ENCODE results near the gene MORC3. TPM values are rescaled to one million over a fixed set of nuclear protein-coding genes. Genes with fewer than 3 reads are reported as not detected.
"Not testable (repeated sequence)": the region's sequence is repeated elsewhere in the genome, so short reads cannot be mapped to it uniquely, and the experiment has no call there.

The MORC3 gene, protein sequence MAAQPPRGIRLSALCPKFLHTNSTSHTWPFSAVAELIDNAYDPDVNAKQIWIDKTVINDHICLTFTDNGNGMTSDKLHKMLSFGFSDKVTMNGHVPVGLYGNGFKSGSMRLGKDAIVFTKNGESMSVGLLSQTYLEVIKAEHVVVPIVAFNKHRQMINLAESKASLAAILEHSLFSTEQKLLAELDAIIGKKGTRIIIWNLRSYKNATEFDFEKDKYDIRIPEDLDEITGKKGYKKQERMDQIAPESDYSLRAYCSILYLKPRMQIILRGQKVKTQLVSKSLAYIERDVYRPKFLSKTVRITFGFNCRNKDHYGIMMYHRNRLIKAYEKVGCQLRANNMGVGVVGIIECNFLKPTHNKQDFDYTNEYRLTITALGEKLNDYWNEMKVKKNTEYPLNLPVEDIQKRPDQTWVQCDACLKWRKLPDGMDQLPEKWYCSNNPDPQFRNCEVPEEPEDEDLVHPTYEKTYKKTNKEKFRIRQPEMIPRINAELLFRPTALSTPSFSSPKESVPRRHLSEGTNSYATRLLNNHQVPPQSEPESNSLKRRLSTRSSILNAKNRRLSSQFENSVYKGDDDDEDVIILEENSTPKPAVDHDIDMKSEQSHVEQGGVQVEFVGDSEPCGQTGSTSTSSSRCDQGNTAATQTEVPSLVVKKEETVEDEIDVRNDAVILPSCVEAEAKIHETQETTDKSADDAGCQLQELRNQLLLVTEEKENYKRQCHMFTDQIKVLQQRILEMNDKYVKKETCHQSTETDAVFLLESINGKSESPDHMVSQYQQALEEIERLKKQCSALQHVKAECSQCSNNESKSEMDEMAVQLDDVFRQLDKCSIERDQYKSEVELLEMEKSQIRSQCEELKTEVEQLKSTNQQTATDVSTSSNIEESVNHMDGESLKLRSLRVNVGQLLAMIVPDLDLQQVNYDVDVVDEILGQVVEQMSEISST
- total RNA-seq (2014; rRNA removed; shearing (Covaris generic); ENCODE audit: low replicate concordance) = 21.7 and 23.6 TPM in 2 replicates

DNA sequence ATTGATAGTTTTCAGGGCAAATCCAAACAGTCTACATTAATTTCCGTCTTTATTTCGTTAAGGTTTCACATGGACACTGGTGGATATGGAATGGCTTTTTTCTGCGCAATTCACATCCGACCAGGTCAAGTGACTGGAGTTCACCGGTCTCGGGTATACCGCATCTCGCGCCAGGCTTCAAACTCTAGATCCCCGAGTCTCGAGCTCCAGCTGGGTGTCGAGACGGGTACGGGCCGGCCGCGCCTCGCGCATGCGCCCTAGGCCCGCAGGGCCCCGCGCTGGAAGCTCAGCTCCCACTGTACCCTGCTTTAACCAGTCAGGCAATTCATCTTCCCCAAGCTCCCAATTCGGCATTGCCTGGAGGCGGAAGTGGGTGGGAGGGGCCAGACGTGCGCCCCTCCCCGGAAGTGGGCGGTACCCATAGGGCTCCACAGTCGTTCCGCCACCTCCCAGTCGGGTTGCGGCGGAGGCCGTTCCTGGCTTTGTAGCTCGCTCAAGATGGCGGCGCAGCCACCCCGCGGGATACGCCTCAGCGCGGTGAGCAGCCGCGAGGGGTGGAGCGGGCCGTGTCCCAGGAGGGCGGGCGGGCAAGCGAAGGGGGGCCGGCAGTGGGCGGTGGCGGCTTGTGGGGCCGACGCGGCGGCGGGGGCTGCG lies at the start of gene MORC3:
Gene MORC3, plus strand, starts transcription at position 431 of the 654 bp plus-strand sequence. Its CDS starts 68 bp downstream, at position 499.
- DNase-seq = peak; percentile 95

DNA sequence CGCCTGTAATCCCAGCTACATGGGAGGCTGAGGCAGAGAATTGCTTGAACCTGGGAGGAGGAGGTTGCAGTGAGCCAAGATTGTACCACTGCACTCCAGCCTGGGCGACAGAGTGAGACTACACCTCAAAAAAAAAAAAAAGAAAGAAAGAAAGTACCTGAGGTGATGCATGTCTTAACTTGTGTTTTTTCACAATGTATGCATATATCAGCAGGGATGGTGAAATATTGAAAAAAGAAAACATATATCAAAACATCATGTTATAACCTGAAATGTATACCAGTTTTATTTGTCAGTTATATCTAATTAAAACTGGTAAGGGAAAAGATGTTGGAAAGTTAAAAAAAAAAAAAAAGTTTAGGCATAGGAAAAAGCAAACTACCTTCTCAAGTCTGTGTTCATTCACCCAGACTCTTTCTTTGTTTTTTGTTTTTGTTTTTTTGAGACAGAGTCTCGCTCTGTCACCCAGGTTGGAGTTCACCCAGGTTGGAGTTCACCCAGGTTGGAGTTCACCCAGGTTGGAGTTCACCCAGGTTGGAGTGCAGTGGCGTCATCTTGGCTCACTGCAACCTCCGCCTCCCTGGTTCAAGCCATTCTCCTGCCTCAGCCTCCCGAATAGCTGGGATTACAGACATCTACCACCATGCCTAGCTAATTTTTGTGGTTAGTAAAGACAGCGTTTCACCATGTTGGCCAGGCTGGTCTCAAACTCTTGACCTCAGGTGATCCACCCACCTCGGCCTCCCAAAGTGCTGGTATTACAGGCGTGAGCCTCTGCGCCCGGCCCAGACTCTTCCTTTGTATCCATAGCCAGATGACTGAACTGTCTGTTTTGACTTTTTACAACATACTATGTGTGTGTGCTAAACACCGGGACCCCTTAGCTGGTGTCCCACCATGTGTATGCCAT lies 49.0 kb upstream of the MORC3 start:
- not testable (repeated sequence) for H3K4me3 ChIP-seq, H3K36me3 ChIP-seq, H3K27me3 ChIP-seq, DNase-seq, H3K9me3 ChIP-seq

More for the DNA sequence above, at the start of gene MORC3:
- H3K9me3 ChIP-seq = no peaks in the 10 kb centered on the region; the same call in 1 of the 2 replicates
- no peaks in the 10 kb centered on the region for H3K27me3 ChIP-seq
- peaks cover 2% of the 10 kb centered on the region; the same call in 1 of the 2 replicates for H3K36me3 ChIP-seq
- H3K4me3 ChIP-seq = peak within 1 kb of the TSS; percentile 92

DNA sequence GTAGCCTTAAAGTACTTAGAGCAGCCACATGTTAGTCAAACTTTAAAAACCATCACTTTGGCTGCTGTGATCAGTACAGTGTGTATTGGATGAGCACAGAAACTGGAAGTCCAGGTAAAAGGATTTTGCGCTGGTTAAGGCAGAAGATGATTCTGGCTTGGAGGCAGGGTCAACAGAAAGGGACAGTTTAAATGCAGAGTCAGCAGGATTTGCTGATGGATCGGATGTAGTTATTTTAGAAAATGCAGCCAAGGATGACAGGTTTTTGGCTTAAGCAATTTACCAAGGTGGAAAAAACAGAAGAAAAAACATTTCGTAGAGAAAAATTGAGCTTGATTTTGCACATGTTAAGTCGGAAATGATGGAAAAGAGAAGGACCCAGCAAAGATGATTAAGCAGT lies 45.9 kb upstream of the MORC3 start:
- Histone ChIP-seq H3K9me3 (no peaks in the 10 kb centered on the region), H3K4me3 (no peak overlapping the region), H3K36me3 (no peaks in the 10 kb centered on the region), H3K27me3 (no peaks in the 10 kb centered on the region)
- DNase-seq = no peak

DNA sequence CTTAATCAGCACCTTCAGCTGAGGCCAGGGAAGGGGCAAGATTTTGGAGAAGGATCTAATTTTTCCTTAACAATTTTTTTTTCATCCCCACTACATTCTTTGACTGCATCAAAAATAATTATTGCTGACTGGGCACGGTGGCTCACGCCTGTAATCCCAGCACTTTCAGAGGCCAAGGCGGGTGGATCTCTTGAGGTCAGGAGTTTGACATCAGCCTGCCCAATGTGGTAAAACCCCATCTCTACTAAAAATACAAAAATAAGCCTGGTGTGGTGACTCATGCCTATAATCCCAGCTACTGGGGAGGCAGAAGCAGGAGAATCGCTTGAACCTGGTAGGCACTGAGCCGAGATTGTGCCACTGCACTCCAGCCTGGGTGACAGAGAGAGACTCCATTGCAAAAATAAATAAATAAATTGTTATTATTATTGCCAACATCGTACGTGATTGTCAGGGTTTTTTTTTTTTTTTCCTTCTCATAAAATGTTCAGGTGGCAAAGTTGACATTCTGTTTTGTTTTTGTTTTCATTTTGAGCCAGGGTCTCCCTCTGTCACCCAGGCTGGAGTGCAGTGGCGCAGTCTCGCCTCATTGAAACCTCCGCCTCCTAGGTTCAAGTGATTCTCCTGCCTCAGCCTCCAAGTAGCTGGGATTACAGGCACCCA lies 37.3 kb upstream of the MORC3 start:
- Histone ChIP-seq H3K36me3 (no peaks in the 10 kb centered on the region), H3K27me3 (no peaks in the 10 kb centered on the region), H3K9me3 (no peaks in the 10 kb centered on the region), H3K4me3 (no peak overlapping the region)
- peak; percentile 57 for DNase-seq

DNA sequence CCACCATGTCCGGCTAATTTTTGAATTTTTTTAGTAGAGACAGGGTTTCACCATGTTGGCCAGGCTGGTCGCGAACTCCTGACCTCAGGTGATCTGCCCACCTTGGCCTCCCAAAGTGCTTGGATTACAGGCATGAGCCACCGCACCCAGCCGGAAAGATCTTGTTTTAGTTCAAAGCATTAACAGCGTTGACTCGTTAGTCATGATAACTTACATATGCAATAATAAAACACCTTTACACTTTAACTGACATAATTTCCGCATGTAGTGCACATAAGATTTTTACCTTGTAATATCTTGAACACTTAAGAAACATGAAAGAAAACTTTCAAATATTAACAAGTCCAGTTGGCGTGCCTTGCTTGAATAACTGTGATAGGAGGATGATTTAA lies 36.8 kb upstream of the MORC3 start:
- not testable (repeated sequence) for H3K4me3 ChIP-seq, DNase-seq, H3K9me3 ChIP-seq, H3K27me3 ChIP-seq, H3K36me3 ChIP-seq

DNA sequence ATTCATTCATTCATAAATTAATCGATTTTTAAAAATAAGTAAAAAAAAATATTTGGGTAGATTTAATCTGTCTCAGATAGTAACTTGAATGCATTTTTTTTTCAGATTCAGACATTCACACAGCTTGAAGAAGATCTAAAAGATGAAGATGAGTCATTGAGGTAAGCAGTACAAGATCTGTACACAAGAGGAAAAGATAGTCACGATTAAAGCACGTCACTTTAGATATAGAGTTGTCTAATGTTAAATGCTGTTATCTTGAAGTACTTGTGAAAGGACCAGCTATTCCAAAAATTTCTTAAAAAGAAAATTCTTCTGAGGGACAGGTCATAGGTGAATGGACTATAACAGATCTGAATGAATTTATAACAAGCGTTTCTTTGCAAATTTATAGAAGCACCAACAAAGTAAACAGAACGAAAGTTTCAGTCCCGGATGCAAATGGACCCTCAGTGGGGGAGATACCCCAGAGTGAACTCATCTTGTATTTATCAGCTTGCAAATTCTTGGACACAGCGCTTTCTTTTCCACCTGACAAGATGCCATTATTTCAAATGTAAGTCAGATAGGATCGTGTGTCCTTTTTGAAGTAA lies 31.2 kb upstream of the MORC3 start:
- Histone ChIP-seq H3K27me3 (no peaks in the 10 kb centered on the region), H3K36me3 (peaks cover 5% of the 10 kb centered on the region; the same call in 1 of the 2 replicates), H3K4me3 (no peak overlapping the region), H3K9me3 (no peaks in the 10 kb centered on the region)
- DNase-seq = no peak

DNA sequence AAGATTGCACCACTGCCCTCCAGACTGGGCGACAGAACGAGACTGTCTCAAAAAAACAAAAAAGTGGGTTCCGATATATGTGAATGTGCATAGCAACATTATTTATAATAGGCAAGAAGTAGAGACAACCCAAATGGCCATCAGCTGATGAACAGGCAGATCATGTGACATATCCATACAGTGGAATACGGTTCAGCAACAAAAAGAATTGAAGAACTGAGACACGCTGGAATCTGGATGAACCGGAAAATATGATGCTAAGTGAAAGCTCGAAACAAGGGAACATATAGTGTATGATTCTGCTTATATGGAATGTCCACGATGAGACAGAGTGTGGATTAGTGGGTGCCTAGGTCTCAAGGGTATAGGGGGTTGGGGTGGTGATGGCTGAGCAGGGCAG lies 28.5 kb upstream of the MORC3 start:
- Histone ChIP-seq H3K9me3 (no peaks in the 10 kb centered on the region), H3K36me3 (peaks cover 5% of the 10 kb centered on the region; the same call in 1 of the 2 replicates), H3K27me3 (no peaks in the 10 kb centered on the region), H3K4me3 (no peak overlapping the region)
- no peak for DNase-seq

DNA sequence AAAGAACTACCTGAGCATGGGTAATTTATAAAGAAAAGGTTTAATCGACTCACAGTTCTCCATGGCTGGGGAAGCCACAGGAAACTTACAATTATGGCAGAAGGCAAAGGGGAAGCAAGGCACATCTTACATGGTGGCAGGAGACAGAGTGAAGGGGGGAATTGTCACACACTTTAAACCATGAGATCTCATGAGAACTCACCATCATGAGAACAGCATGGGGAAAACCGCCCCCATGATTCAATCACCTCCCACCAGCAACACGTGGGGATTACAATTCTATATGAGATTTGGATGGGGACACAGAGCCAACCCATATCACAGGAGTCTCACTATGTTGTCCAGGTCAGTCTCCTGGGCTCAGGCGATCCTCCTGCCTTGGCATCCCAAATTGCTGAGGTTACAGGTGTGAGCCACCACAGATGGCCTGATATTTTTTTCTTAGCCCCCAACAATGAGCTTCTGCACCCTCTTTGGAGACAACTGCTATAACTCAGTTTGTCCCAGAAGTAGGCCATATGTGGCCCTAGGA lies 22.5 kb upstream of the MORC3 start:
- H3K36me3 ChIP-seq = no peaks in the 10 kb centered on the region
- DNase-seq = no peak
- no peak overlapping the region for H3K4me3 ChIP-seq
- no peaks in the 10 kb centered on the region for H3K27me3 ChIP-seq
- H3K9me3 ChIP-seq = no peaks in the 10 kb centered on the region

DNA sequence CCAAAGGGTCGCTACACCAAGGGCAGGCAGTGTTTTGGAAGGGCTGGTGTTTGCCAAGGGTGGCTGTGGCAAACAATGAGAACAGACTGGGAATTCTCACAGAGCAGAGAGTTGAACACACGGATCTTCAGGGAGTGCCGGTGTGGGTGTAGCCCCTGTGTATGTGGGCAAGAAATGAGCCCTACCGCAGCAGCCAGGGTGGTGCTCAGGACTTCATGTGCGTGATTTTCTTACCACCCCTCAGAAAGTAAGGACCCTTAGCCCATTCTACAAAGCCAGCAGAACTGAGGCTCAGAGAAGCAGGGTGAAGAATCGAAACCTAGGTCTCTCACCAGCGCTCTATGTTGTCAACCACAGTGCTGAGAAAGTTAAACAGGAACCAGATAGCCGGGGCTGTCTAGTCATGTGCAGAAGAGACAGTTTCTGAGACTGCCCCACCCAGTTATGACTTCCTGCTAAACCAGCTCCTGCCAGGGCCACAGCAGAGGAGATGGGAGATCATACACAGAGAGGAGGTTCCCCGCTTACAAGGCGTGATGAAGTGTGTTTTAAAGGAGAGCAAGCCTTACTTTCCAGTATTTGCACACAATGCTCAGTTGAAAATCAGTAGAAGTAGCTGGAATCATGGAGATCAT lies 21.9 kb upstream of the MORC3 start:
- H3K36me3 ChIP-seq = no peaks in the 10 kb centered on the region
- no peak for DNase-seq
- no peaks in the 10 kb centered on the region for H3K27me3 ChIP-seq
- H3K9me3 ChIP-seq = no peaks in the 10 kb centered on the region
- no peak overlapping the region for H3K4me3 ChIP-seq

DNA sequence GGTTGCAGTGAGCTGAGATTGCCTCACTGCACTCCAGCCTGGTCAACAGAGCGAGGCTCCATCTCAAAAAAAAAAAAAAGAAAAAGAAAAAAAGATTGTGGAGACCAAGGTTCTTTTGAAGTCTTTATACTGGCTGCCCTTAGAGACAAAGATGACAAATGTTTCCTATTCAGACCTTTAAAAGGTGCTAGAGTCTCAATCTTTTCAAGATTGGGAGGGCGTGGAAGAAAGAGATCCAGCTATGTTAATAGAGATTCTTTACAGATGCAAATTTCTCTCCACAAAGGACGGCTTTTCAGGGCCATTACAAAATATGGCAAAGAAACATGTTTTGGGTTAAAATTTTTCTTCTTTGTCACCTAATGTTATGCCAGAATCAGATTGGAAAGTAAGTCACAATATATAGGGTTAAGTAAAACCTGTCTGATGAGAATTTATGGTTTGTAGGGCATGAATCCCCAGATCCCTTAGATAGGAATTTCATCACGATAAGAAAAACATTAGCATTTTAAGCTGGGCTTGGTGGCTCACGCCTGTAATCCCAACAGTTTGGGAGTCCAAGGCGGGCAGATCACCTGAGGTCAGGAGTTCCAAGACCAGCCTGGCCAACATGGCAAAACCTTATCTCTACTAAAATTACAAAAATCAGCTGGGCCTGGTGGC lies 13.0 kb upstream of the MORC3 start:
- Histone ChIP-seq H3K36me3 (no peaks in the 10 kb centered on the region), H3K9me3 (peaks cover 13% of the 10 kb centered on the region), H3K27me3 (no peaks in the 10 kb centered on the region), H3K4me3 (no peak overlapping the region)
- DNase-seq = no peak

DNA sequence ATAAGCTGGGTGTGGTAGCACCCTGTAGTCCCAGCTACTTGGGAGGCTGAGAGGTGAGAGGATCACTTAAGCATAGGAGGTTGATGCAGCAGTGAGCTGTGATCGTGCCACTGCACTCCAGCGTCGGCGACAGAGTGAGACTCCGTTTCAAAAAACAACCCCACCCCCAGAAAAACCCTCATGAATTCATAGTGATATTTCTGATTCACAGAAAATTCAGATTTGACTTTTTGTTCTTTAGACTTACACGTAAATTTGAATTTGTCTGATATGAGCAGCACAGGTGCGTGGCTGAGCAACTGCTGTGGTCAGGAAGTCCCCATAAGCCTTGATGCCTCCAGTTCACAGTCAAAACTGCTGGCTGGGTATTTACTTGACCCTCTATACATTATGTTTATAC lies 10.0 kb upstream of the MORC3 start:
- no peaks in the 10 kb centered on the region for H3K36me3 ChIP-seq
- peaks cover 13% of the 10 kb centered on the region for H3K9me3 ChIP-seq
- DNase-seq = no peak
- no peaks in the 10 kb centered on the region for H3K27me3 ChIP-seq
- H3K4me3 ChIP-seq = no peak overlapping the region

DNA sequence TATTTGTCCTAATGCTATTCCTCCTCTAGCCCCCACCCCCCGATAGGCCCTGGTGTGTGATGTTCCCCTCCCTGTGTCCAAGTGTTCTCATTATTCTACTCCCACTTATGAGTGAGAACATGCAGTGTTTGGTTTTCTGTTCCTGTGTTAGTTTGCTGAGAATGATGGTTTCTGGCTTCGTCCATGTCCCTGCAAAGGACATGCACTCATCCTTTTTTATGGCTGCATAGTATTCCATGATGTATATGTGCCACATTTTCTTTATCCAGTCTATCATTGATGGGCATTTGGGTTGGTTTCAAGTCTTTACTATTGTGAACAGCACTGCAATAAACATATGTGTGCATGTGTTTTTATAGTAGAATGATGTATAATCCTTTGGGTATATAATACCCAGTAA lies 6.6 kb upstream of the MORC3 start:
- not testable (repeated sequence) for H3K9me3 ChIP-seq, H3K27me3 ChIP-seq, DNase-seq

DNA sequence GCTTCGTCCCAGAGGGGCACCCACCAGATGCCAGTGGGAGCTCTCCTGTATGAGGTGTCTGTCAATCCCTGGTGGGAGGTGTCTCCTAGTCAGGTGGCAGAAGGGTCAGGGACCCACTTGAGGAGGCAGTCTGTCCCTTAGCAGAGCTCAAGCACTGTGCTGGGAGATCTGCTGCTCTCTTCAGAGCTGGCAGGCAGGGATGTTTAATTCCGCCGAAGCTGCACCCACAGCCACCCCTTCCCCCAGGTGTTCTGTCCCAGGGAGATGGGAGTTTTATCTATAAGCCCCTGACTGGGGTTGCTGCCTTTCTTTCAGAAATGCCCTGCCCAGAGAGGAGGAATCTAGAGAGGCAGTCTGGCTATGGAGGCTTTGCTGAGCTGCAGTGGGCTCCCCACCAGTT lies 4.0 kb upstream of the MORC3 start:
- not testable (repeated sequence) for H3K27me3 ChIP-seq, DNase-seq, H3K36me3 ChIP-seq, H3K9me3 ChIP-seq, H3K4me3 ChIP-seq

More for the DNA sequence above, 6.6 kb upstream of the MORC3 start:
- not testable (repeated sequence) for H3K4me3 ChIP-seq, H3K36me3 ChIP-seq

DNA sequence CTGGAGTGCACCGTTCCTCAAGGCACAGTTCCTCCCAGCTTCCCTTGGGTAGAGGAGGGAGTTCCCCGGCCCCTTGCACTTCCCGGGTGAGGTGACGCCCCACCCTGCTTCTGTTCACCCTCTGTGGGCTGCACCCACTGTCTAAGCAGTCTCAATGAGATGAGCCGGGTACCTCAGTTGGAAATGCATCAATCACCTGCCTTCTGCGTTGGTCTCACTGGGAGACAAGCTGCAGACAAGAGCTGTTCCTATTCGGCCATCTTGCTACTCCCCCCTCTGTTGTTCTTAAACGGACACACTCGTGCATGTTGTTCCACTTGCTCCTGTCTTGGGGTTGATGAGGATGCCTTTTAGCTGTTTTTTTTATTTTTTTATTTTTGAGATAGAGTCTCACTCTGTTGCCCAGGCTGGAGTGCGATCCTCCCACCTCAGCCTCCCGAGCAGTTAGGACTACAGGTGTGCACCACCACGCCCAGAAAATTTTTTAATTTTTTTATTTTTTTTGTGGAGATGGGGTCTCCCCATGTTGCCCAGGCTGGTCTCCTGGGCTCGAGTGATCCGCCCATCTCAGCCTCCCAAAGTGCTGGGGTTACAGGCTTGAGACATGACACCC lies 3.0 kb upstream of the MORC3 start:
- H3K27me3 ChIP-seq = no peaks in the 10 kb centered on the region
- H3K36me3 ChIP-seq = no peaks in the 10 kb centered on the region
- H3K9me3 ChIP-seq = no peaks in the 10 kb centered on the region; the same call in 1 of the 2 replicates
- no peak overlapping the region for H3K4me3 ChIP-seq
- no peak for DNase-seq

Data from MG63 (cell line).